22Rv1 (cell line): ENCODE data around the gene ANO2.

Source experiments
- CTCF ChIP-seq: fragments of 450-650 bp; IDR thresholded peaks from 2 replicates; pipeline ENCODE4 v1.5.1; 2017; ENCODE audit warnings: mild to moderate bottlenecking
- ZFX ChIP-seq: fragments of 450-650 bp; IDR thresholded peaks from 2 replicates; pipeline ENCODE4 v1.6.1; 2017; ENCODE audit warnings: antibody characterized with exemption, borderline replicate concordance

- TF ChIP-seq CTCF (no peak), ZFX (no peak)
Observed at GRCh38 chr12:5976196-5976595, 31.1 kb upstream of the ANO2 start.
